WTC11 (cell line): Measurements from ENCODE around the gene SAMD1. TPM values are rescaled to one million over a fixed set of nuclear protein-coding genes. Genes with fewer than 3 reads are reported as not detected.

ENCODE experiments used
- ATAC-seq: fragments of 200-7000 bp; cut with Tn5 transposase; 2 replicates; pipeline ENCODE4 v1.10.0; 2021; ENCODE audit warnings: mild to moderate bottlenecking, moderate library complexity
- CTCF ChIA-PET: fragments of 300-600 bp; sonication (Branson Sonifier 250); formaldehyde crosslinking; loops from one replicate; lab custom pipeline; 2021; ENCODE audit warnings: antibody characterized with exemption; lab: Charles Lee
- POLR2A ChIA-PET: fragments of 350-600 bp; sonication (Branson Sonifier 250); formaldehyde crosslinking; loops from one replicate; lab custom pipeline; 2021; ENCODE audit warnings: antibody characterized with exemption; lab: Charles Lee
- DNase-seq: peaks from one replicate; pipeline ENCODE4 v3.0.0; 2021; ENCODE audit warnings: low spot score
- H3K27ac Mint-ChIP-seq: 2 replicates; pipeline ENCODE4 v1.8.0; 2021; ENCODE audit warnings: mixed read lengths
- H3K27me3 Mint-ChIP-seq: 2 replicates; pipeline ENCODE4 v1.8.0; 2021; ENCODE audit warnings: low read depth, mild to moderate bottlenecking, moderate library complexity, mixed read lengths
- H3K36me3 Mint-ChIP-seq: 2 replicates; pipeline ENCODE4 v1.8.0; 2021; ENCODE audit warnings: mixed read lengths
- H3K4me1 Mint-ChIP-seq: 2 replicates; pipeline ENCODE4 v1.8.0; 2022; ENCODE audit warnings: mixed read lengths
- H3K4me3 Mint-ChIP-seq: 2 replicates; pipeline ENCODE4 v1.8.0; 2021; ENCODE audit warnings: mild to moderate bottlenecking, moderate library complexity, mixed read lengths
- H3K9me3 Mint-ChIP-seq: 2 replicates; pipeline ENCODE4 v1.8.0; 2021; ENCODE audit warnings: mixed read lengths
- ATF1 ChIP-seq: sonication (generic); formaldehyde crosslinking; IDR thresholded peaks from 2 replicates; pipeline ENCODE4 v1.8.1; 2023; ENCODE audit warnings: mild to moderate bottlenecking, moderate library complexity, missing genetic modification reagents
- ATF2 ChIP-seq: sonication (generic); formaldehyde crosslinking; IDR thresholded peaks from 2 replicates; pipeline ENCODE4 v1.8.1; 2022; ENCODE audit warnings: low read depth, missing genetic modification reagents, borderline replicate concordance
- ATF6 ChIP-seq: sonication (generic); formaldehyde crosslinking; IDR thresholded peaks from 2 replicates; pipeline ENCODE4 v1.8.1; 2023; ENCODE audit warnings: mild to moderate bottlenecking, missing genetic modification reagents
- CBFB ChIP-seq: sonication (generic); formaldehyde crosslinking; IDR thresholded peaks from 2 replicates; pipeline ENCODE4 v1.8.1; 2022; ENCODE audit warnings: mild to moderate bottlenecking, low read depth, missing genetic modification reagents
- CREB1 ChIP-seq: sonication (generic); formaldehyde crosslinking; IDR thresholded peaks from 2 replicates; pipeline ENCODE4 v1.8.0; 2023; ENCODE audit warnings: mild to moderate bottlenecking, missing genetic modification reagents
- ESRRA ChIP-seq: sonication (generic); formaldehyde crosslinking; IDR thresholded peaks from 2 replicates; pipeline ENCODE4 v1.8.1; 2022; ENCODE audit warnings: mild to moderate bottlenecking, missing genetic modification reagents, borderline replicate concordance
- FOXP1 ChIP-seq: sonication (generic); formaldehyde crosslinking; IDR thresholded peaks from 2 replicates; pipeline ENCODE4 v1.8.0; 2022; ENCODE audit warnings: missing genetic modification reagents, mild to moderate bottlenecking, moderate library complexity, borderline replicate concordance
- KAT7 ChIP-seq: sonication (generic); formaldehyde crosslinking; IDR thresholded peaks from 2 replicates; pipeline ENCODE4 v1.8.1; 2023; ENCODE audit warnings: missing genetic modification reagents, mild to moderate bottlenecking, borderline replicate concordance
- NFATC4 ChIP-seq: fragments of 250-450 bp; sonication (Bioruptor Pico); IDR thresholded peaks from 2 replicates; pipeline ENCODE4 v1.9.0; 2021; ENCODE audit warnings: mild to moderate bottlenecking
- SMAD4 ChIP-seq: sonication (generic); formaldehyde crosslinking; IDR thresholded peaks from 2 replicates; pipeline ENCODE4 v1.8.0; 2022; ENCODE audit warnings: mild to moderate bottlenecking, missing genetic modification reagents
- TCF7 ChIP-seq: sonication (generic); formaldehyde crosslinking; IDR thresholded peaks from 2 replicates; pipeline ENCODE4 v1.8.0; 2022; ENCODE audit warnings: mild to moderate bottlenecking, low read depth, missing genetic modification reagents, moderate library complexity
- ZNF416 ChIP-seq: fragments of 250-450 bp; sonication (Bioruptor Pico); IDR thresholded peaks from 2 replicates; pipeline ENCODE4 v1.9.0; 2021; ENCODE audit warnings: mild to moderate bottlenecking, inconsistent platforms
- total RNA-seq: library from RNA; stranded (reverse); gene quantifications from 3 replicates; pipeline ENCODE4 v1.2.3, GENCODE V29; 2021
- TF ChIP-seq, protein P1 (sequence below): sonication (generic); formaldehyde crosslinking; IDR thresholded peaks from 2 replicates; pipeline ENCODE4 v1.8.1; 2023; ENCODE audit warnings: mild to moderate bottlenecking, missing genetic modification reagents
- TF ChIP-seq, protein P2 (sequence below): fragments of 250-450 bp; sonication (Bioruptor Pico); IDR thresholded peaks from 2 replicates; pipeline ENCODE4 v2.1.2; 2022; ENCODE audit warnings: mild to moderate bottlenecking, moderate library complexity
- TF ChIP-seq, protein P3 (sequence below): sonication (generic); formaldehyde crosslinking; IDR thresholded peaks from 2 replicates; pipeline ENCODE4 v1.8.1; 2022; ENCODE audit warnings: missing genetic modification reagents, borderline replicate concordance
- TF ChIP-seq, protein P4 (sequence below): sonication (generic); formaldehyde crosslinking; IDR thresholded peaks from 2 replicates; pipeline ENCODE4 v1.8.1; 2023; ENCODE audit warnings: mild to moderate bottlenecking, moderate library complexity, missing genetic modification reagents
- TF ChIP-seq, protein P5 (sequence below): fragments of 200-600 bp; IDR thresholded peaks from 2 replicates; pipeline ENCODE4 v1.8.0; 2022; ENCODE audit warnings: antibody characterized with exemption
- TF ChIP-seq, protein P6 (sequence below): sonication (generic); formaldehyde crosslinking; IDR thresholded peaks from 2 replicates; pipeline ENCODE4 v1.8.1; 2022; ENCODE audit warnings: mild to moderate bottlenecking, moderate library complexity, missing genetic modification reagents
- TF ChIP-seq, protein P7 (sequence below): sonication (generic); formaldehyde crosslinking; IDR thresholded peaks from 2 replicates; pipeline ENCODE4 v1.8.0; 2022; ENCODE audit warnings: mild to moderate bottlenecking, missing genetic modification reagents

SAMD1 gene
- total RNA-seq, 1 experiment from 2014 or later = 116 TPM

DNA sequence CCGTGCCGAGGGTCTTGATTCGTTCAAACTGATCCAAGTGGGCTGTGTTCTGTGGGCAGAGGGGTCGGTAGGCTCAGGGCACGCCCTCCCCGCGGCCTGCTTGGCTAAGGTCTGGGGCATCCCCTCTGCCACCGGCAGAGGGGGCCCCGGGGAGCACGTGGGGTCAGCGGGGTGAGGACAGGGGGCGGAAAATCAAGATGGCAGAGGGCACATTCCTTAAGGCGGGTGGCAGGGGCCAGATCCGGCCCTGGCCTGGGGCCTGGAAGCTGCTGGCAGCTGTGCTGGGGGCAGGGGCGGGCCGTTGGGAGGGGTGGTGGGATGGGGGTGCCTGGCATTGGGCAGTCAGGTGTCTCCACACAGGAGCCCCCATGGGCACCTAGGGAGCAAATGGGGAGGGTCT is 16.3 kb upstream of the SAMD1 start:
- CTCF ChIA-PET = interaction anchor here (0.6 to 1.4 kb wide), 2 partner anchors 30 to 66 kb away, joined by 3 to 4 read pairs; partner anchors contain the start of gene ASF1B

More for the DNA sequence above, 16.3 kb upstream of the SAMD1 start:
- Mint-ChIP-seq H3K27ac (no peak overlapping the region), H3K36me3 (no peaks in the 10 kb centered on the region), H3K27me3 (no peaks in the 10 kb centered on the region), H3K9me3 (no peaks in the 10 kb centered on the region), H3K4me3 (no peak overlapping the region), H3K4me1 (peaks cover 4% of the 10 kb centered on the region)
- POLR2A ChIA-PET = no interaction called here
- DNase-seq (no peak), ATAC-seq (peak; percentile 60; the same call in 1 of the 2 replicates)
- TF ChIP-seq, protein P1, sequence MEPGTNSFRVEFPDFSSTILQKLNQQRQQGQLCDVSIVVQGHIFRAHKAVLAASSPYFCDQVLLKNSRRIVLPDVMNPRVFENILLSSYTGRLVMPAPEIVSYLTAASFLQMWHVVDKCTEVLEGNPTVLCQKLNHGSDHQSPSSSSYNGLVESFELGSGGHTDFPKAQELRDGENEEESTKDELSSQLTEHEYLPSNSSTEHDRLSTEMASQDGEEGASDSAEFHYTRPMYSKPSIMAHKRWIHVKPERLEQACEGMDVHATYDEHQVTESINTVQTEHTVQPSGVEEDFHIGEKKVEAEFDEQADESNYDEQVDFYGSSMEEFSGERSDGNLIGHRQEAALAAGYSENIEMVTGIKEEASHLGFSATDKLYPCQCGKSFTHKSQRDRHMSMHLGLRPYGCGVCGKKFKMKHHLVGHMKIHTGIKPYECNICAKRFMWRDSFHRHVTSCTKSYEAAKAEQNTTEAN (CRISPR knock-in tag) = no peak
- TF ChIP-seq, protein P2, sequence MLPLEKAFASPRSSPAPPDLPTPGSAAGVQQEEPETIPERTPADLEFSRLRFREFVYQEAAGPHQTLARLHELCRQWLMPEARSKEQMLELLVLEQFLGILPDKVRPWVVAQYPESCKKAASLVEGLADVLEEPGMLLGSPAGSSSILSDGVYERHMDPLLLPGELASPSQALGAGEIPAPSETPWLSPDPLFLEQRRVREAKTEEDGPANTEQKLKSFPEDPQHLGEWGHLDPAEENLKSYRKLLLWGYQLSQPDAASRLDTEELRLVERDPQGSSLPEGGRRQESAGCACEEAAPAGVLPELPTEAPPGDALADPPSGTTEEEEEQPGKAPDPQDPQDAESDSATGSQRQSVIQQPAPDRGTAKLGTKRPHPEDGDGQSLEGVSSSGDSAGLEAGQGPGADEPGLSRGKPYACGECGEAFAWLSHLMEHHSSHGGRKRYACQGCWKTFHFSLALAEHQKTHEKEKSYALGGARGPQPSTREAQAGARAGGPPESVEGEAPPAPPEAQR (CRISPR knock-in tag) = no peak
- no peak for TF ChIP-seq NFATC4 (CRISPR knock-in tag)
- TF ChIP-seq, protein P3, sequence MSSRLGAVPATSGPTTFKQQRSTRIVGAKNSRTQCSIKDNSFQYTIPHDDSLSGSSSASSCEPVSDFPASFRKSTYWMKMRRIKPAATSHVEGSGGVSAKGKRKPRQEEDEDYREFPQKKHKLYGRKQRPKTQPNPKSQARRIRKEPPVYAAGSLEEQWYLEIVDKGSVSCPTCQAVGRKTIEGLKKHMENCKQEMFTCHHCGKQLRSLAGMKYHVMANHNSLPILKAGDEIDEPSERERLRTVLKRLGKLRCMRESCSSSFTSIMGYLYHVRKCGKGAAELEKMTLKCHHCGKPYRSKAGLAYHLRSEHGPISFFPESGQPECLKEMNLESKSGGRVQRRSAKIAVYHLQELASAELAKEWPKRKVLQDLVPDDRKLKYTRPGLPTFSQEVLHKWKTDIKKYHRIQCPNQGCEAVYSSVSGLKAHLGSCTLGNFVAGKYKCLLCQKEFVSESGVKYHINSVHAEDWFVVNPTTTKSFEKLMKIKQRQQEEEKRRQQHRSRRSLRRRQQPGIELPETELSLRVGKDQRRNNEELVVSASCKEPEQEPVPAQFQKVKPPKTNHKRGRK (CRISPR knock-in tag) = no peak
- TF ChIP-seq, protein P4, sequence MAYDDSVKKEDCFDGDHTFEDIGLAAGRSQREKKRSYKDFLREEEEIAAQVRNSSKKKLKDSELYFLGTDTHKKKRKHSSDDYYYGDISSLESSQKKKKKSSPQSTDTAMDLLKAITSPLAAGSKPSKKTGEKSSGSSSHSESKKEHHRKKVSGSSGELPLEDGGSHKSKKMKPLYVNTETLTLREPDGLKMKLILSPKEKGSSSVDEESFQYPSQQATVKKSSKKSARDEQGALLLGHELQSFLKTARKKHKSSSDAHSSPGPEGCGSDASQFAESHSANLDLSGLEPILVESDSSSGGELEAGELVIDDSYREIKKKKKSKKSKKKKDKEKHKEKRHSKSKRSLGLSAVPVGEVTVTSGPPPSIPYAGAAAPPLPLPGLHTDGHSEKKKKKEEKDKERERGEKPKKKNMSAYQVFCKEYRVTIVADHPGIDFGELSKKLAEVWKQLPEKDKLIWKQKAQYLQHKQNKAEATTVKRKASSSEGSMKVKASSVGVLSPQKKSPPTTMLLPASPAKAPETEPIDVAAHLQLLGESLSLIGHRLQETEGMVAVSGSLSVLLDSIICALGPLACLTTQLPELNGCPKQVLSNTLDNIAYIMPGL (CRISPR knock-in tag) = no peak
- TF ChIP-seq ATF6 = no peak
- TF ChIP-seq, protein P5, sequence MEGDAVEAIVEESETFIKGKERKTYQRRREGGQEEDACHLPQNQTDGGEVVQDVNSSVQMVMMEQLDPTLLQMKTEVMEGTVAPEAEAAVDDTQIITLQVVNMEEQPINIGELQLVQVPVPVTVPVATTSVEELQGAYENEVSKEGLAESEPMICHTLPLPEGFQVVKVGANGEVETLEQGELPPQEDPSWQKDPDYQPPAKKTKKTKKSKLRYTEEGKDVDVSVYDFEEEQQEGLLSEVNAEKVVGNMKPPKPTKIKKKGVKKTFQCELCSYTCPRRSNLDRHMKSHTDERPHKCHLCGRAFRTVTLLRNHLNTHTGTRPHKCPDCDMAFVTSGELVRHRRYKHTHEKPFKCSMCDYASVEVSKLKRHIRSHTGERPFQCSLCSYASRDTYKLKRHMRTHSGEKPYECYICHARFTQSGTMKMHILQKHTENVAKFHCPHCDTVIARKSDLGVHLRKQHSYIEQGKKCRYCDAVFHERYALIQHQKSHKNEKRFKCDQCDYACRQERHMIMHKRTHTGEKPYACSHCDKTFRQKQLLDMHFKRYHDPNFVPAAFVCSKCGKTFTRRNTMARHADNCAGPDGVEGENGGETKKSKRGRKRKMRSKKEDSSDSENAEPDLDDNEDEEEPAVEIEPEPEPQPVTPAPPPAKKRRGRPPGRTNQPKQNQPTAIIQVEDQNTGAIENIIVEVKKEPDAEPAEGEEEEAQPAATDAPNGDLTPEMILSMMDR = no peak
- no peak for TF ChIP-seq KAT7 (CRISPR knock-in tag)
- no peak for TF ChIP-seq ESRRA (CRISPR knock-in tag)
- TF ChIP-seq CREB1 (CRISPR knock-in tag) = no peak
- TF ChIP-seq CBFB = no peak
- no peak for TF ChIP-seq ATF2 (CRISPR knock-in tag)
- TF ChIP-seq, protein P6, sequence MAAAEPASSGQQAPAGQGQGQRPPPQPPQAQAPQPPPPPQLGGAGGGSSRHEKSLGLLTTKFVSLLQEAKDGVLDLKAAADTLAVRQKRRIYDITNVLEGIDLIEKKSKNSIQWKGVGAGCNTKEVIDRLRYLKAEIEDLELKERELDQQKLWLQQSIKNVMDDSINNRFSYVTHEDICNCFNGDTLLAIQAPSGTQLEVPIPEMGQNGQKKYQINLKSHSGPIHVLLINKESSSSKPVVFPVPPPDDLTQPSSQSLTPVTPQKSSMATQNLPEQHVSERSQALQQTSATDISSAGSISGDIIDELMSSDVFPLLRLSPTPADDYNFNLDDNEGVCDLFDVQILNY (CRISPR knock-in tag) = no peak
- TF ChIP-seq, protein P7, sequence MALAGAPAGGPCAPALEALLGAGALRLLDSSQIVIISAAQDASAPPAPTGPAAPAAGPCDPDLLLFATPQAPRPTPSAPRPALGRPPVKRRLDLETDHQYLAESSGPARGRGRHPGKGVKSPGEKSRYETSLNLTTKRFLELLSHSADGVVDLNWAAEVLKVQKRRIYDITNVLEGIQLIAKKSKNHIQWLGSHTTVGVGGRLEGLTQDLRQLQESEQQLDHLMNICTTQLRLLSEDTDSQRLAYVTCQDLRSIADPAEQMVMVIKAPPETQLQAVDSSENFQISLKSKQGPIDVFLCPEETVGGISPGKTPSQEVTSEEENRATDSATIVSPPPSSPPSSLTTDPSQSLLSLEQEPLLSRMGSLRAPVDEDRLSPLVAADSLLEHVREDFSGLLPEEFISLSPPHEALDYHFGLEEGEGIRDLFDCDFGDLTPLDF (CRISPR knock-in tag) = no peak
- TF ChIP-seq TCF7 (CRISPR knock-in tag) = no peak
- no peak for TF ChIP-seq ZNF416 (CRISPR knock-in tag)
- TF ChIP-seq SMAD4 (CRISPR knock-in tag) = no peak
- no peak for TF ChIP-seq FOXP1 (CRISPR knock-in tag)
- no peak for TF ChIP-seq ATF1 (CRISPR knock-in tag)
